K562 (cell line): ENCODE measurements around the gene ZNF264. TPM values are rescaled to one million over a fixed set of nuclear protein-coding genes. Genes with fewer than 3 reads are reported as not detected.

ENCODE experiments used
- CEBPB ChIP-seq: fragments of 450-650 bp; IDR thresholded peaks from 2 replicates; pipeline ENCODE4 v1.6.1; 2016; ENCODE audit warnings: missing genetic modification characterization, missing compliant biosample characterization
- CHD1 ChIP-seq: fragments of 200-600 bp; sonication (generic); IDR thresholded peaks from one replicate; pipeline ENCODE4 v1.6.1; 2012; ENCODE audit warnings: mild to moderate bottlenecking, moderate library complexity, low read length, inconsistent platforms
- EP400 ChIP-seq: fragments of 450-650 bp; IDR thresholded peaks from 2 replicates; pipeline ENCODE4 v1.6.1; 2017; ENCODE audit warnings: antibody characterized with exemption, mild to moderate bottlenecking, moderate library complexity
- FOXJ2 ChIP-seq: fragments of 200-800 bp; sonication (Bioruptor generic); IDR thresholded peaks from 2 replicates; pipeline ENCODE4 v1.6.1; 2016; ENCODE audit warnings: missing genetic modification characterization, missing compliant biosample characterization
- HMGN3 ChIP-seq: IDR thresholded peaks from 2 replicates; pipeline ENCODE4 v1.6.1; 2011; ENCODE audit warnings: borderline replicate concordance, low read depth, mild to moderate bottlenecking, mixed read lengths, low read length; ENCODE audit not compliant: insufficient read length; ENCODE audit errors: extremely low read depth
- POLR2AphosphoS2 ChIP-seq: IDR thresholded peaks from 2 replicates; pipeline ENCODE4 v1.6.1; 2012; ENCODE audit warnings: low read length, improper control_type of control experiment
- SMARCA5 ChIP-seq: fragments of 450-650 bp; IDR thresholded peaks from 2 replicates; pipeline ENCODE4 v1.6.1; 2016
- SUPT5H ChIP-seq: fragments of 450-650 bp; IDR thresholded peaks from 2 replicates; pipeline ENCODE4 v1.6.1; 2016
- TCF3 ChIP-seq: sonication (generic); formaldehyde crosslinking; IDR thresholded peaks from 2 replicates; pipeline ENCODE4 v1.4.0; 2020; ENCODE audit warnings: mild to moderate bottlenecking, missing genetic modification reagents
- TSC22D4 ChIP-seq: fragments of 450-650 bp; IDR thresholded peaks from 2 replicates; pipeline ENCODE4 v1.6.1; 2016; ENCODE audit warnings: missing genetic modification characterization, missing biosample characterization, control low read depth
- ZEB2 ChIP-seq: fragments of 450-650 bp; IDR thresholded peaks from 2 replicates; pipeline ENCODE4 v1.6.1; 2016
- ZNF232 ChIP-seq: sonication (generic); formaldehyde crosslinking; IDR thresholded peaks from 2 replicates; pipeline ENCODE4 v1.8.0; 2022; ENCODE audit warnings: mild to moderate bottlenecking, missing genetic modification reagents
- ZNF778 ChIP-seq: fragments of 450-650 bp; formaldehyde crosslinking; IDR thresholded peaks from 2 replicates; pipeline ENCODE4 v1.4.0; 2020; ENCODE audit warnings: mild to moderate bottlenecking, moderate library complexity
- ZNF830 ChIP-seq: fragments of 250-450 bp; sonication (Bioruptor Pico); IDR thresholded peaks from 2 replicates; pipeline ENCODE4 v1.5.0; 2021; ENCODE audit warnings: mild to moderate bottlenecking
- polyA plus RNA-seq, 8 experiments: library from polyadenylated mRNA; depleted of rRNA in 4 of 8; stranded (reverse) in 5 of 8; unstranded in 3 of 8; fragments of >200 nt; fragmentation: Nextera tagmentation in 2 of 8; fragmentation: Illumina TruSeq in 1 of 8; extraction: Ambion mirVana in 2 of 8; extraction: Trizol in 1 of 8; gene quantifications; 2 replicates each; pipeline versions ENCODE4 v1.2.1 to v1.2.3, GENCODE V29; 2011 to 2014; ENCODE audit warnings: inconsistent platforms in 1 of 8, missing spikeins in 1 of 8
- total RNA-seq, 7 experiments: library from RNA; depleted of rRNA in 6 of 7; stranded (reverse); fragments of >200 nt in 6 of 7; fragmentation: Illumina TruSeq in 2 of 7; extraction: Trizol in 2 of 7; gene quantifications; 2 replicates each; pipeline versions ENCODE4 v1.2.1 to v1.2.3, GENCODE V29; 2011 to 2021; ENCODE audit warnings: low replicate concordance in 1 of 7
- TF ChIP-seq, protein P1 (sequence below): fragments of 250-450 bp; sonication (Bioruptor Pico); IDR thresholded peaks from 2 replicates; pipeline ENCODE4 v1.8.0; 2022; ENCODE audit warnings: moderate library complexity, mild to moderate bottlenecking, inconsistent platforms
- TF ChIP-seq, protein P2 (sequence below): fragments of 450-650 bp; formaldehyde crosslinking; IDR thresholded peaks from 2 replicates; pipeline ENCODE4 v1.4.0; 2020; ENCODE audit warnings: mild to moderate bottlenecking, mixed read lengths
- TF ChIP-seq, protein P3 (sequence below): fragments of 450-650 bp; formaldehyde crosslinking; IDR thresholded peaks from 2 replicates; pipeline ENCODE4 v1.4.0; 2022; ENCODE audit warnings: mild to moderate bottlenecking, moderate library complexity
- TF ChIP-seq, protein P4 (sequence below), 2 experiments: fragments of 450-650 bp in 1 of 2; sonication (generic) in 1 of 2; formaldehyde crosslinking in 1 of 2; IDR thresholded peaks in 1 of 2; conservative IDR thresholded peaks in 1 of 2; 2 replicates each; pipeline versions ENCODE4 v1.6.1 to v1.8.1; 2016 to 2023; ENCODE audit warnings: mild to moderate bottlenecking in 2 of 2, moderate library complexity in 2 of 2, inconsistent platforms in 1 of 2, missing genetic modification reagents in 1 of 2
- TF ChIP-seq, protein P5 (sequence below): fragments of 200-800 bp; sonication (Bioruptor generic); IDR thresholded peaks from 2 replicates; pipeline ENCODE4 v1.6.1; 2017; ENCODE audit warnings: missing genetic modification characterization, missing compliant biosample characterization
- TF ChIP-seq, protein P6 (sequence below): fragments of 250-450 bp; sonication (Bioruptor Pico); IDR thresholded peaks from 2 replicates; pipeline ENCODE4 v1.8.0; 2021; ENCODE audit warnings: borderline replicate concordance, mild to moderate bottlenecking, moderate library complexity; ENCODE audit not compliant: poor library complexity, severe bottlenecking
- TF ChIP-seq, protein P7 (sequence below): fragments of 250-450 bp; sonication (Bioruptor Pico); IDR thresholded peaks from 2 replicates; pipeline ENCODE4 v1.8.0; 2021; ENCODE audit warnings: moderate library complexity, mild to moderate bottlenecking, inconsistent platforms

The ZNF264 gene
- total and polyA plus RNA-seq, 9 of the 15 experiments (the other 6 are each of a cell fraction or from before 2014, with no cell fraction given), result 0.08 to 7.9 (median 1.3) TPM

DNA sequence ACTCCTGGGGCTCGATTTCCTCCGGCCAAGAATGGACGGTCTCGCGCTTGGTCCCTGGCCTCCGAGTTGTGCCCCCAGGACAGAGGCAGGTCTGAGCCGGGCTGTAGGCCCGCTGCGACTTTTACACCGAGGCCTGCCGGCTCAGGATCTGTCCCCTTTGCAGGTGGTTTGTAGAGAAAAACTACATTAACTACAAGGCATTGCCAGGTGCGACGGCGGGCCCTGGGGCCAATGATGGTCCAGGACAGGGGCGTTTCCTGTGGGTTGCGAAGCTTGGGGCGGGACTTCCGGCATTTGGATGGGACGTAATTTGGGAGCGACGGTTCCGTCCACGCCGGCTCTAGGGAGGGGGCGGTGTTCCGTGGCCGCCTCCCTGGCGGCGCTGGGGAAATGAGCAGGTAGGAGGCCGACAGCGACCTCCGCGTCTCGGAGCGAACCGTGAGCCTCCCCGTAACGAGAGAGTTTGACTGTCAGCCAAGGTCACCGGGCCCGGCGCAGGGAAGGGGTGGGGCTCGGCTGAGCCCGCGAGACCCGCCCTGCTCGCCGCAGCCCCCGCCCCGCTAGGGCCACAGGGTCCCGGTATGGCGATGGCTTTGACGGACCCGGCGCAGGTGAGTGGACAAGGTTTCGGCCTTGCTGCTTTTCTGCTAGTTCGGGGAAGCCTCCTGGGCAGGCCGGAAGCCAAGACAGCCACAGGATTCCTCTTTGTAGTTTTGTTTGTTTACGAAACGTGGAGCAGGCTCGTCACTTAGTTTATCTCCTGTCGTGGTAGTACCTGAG is 49.2 kb downstream of the ZNF264 start, which contains the start of gene ZNF805 (continued):
- TF ChIP-seq, protein P1, sequence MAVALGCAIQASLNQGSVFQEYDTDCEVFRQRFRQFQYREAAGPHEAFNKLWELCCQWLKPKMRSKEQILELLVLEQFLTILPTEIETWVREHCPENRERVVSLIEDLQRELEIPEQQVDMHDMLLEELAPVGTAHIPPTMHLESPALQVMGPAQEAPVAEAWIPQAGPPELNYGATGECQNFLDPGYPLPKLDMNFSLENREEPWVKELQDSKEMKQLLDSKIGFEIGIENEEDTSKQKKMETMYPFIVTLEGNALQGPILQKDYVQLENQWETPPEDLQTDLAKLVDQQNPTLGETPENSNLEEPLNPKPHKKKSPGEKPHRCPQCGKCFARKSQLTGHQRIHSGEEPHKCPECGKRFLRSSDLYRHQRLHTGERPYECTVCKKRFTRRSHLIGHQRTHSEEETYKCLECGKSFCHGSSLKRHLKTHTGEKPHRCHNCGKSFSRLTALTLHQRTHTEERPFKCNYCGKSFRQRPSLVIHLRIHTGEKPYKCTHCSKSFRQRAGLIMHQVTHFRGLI (CRISPR knock-in tag), result no peak
- TF ChIP-seq, protein P2, sequence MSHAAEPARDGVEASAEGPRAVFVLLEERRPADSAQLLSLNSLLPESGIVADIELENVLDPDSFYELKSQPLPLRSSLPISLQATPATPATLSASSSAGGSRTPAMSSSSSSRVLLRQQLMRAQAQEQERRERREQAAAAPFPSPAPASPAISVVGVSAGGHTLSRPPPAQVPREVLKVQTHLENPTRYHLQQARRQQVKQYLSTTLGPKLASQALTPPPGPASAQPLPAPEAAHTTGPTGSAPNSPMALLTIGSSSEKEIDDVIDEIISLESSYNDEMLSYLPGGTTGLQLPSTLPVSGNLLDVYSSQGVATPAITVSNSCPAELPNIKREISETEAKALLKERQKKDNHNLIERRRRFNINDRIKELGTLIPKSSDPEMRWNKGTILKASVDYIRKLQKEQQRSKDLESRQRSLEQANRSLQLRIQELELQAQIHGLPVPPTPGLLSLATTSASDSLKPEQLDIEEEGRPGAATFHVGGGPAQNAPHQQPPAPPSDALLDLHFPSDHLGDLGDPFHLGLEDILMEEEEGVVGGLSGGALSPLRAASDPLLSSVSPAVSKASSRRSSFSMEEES (CRISPR knock-in tag), result no peak
- TF ChIP-seq, protein P3, sequence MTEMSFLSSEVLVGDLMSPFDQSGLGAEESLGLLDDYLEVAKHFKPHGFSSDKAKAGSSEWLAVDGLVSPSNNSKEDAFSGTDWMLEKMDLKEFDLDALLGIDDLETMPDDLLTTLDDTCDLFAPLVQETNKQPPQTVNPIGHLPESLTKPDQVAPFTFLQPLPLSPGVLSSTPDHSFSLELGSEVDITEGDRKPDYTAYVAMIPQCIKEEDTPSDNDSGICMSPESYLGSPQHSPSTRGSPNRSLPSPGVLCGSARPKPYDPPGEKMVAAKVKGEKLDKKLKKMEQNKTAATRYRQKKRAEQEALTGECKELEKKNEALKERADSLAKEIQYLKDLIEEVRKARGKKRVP (CRISPR knock-in tag), result no peak
- TF ChIP-seq ZNF830 (CRISPR knock-in tag), result no peak
- TF ChIP-seq EP400, result peak; percentile 96
- TF ChIP-seq, protein P4, sequence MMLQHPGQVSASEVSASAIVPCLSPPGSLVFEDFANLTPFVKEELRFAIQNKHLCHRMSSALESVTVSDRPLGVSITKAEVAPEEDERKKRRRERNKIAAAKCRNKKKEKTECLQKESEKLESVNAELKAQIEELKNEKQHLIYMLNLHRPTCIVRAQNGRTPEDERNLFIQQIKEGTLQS (IDR thresholded peaks at IDR 0.05), result no peak
- TF ChIP-seq, protein P4 (CRISPR knock-in tag; conservative IDR thresholded peaks at IDR 0.05), result no peak
- TF ChIP-seq SUPT5H, result peak; percentile 83
- TF ChIP-seq, protein P5, sequence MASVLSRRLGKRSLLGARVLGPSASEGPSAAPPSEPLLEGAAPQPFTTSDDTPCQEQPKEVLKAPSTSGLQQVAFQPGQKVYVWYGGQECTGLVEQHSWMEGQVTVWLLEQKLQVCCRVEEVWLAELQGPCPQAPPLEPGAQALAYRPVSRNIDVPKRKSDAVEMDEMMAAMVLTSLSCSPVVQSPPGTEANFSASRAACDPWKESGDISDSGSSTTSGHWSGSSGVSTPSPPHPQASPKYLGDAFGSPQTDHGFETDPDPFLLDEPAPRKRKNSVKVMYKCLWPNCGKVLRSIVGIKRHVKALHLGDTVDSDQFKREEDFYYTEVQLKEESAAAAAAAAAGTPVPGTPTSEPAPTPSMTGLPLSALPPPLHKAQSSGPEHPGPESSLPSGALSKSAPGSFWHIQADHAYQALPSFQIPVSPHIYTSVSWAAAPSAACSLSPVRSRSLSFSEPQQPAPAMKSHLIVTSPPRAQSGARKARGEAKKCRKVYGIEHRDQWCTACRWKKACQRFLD, result no peak
- peak; percentile 22; the same call in 1 of the 2 replicates for TF ChIP-seq TCF3 (CRISPR knock-in tag)
- TF ChIP-seq FOXJ2 (tag), result 0 out of 2 replicates have a peak, but pooled peaks have one; percentile 14
- TF ChIP-seq, protein P6, sequence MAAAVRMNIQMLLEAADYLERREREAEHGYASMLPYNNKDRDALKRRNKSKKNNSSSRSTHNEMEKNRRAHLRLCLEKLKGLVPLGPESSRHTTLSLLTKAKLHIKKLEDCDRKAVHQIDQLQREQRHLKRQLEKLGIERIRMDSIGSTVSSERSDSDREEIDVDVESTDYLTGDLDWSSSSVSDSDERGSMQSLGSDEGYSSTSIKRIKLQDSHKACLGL (CRISPR knock-in tag), result peak; percentile 68
- TF ChIP-seq CEBPB, result peak; percentile 38; the same call in 1 of the 2 replicates
- no peak for TF ChIP-seq ZNF232 (CRISPR knock-in tag)
- peak; percentile 85 for TF ChIP-seq HMGN3
- TF ChIP-seq, protein P7, sequence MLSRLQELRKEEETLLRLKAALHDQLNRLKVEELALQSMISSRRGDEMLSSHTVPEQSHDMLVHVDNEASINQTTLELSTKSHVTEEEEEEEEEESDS (CRISPR knock-in tag), result no peak
- no peak for TF ChIP-seq SMARCA5
- TF ChIP-seq ZEB2, result no peak
- no peak for TF ChIP-seq CHD1
- TF ChIP-seq ZNF778 (CRISPR knock-in tag), result no peak
- no peak for TF ChIP-seq POLR2AphosphoS2
- no peak for TF ChIP-seq TSC22D4 (tag)
